K562 (cell line): ENCODE measurements around the gene IFI27L2. TPM values are rescaled to one million over a fixed set of nuclear protein-coding genes. Genes with fewer than 3 reads are reported as not detected.
"Not testable (repeated sequence)": the region's sequence is repeated elsewhere in the genome, so short reads cannot be mapped to it uniquely, and the experiment has no call there.

Experiments
- ATAC-seq: fragments of 200-7000 bp; cut with Tn5 transposase; 3 replicates; pipeline ENCODE4 v1.9.1; 2020; ENCODE audit warnings: moderate library complexity
- BruUV-seq: library from RNA; stranded (reverse); fragments of 400-500 nt; replicated peaks from 2 replicates; lab custom pipeline; 2021; lab: Mats Ljungman, UMichigan
- CTCF ChIA-PET: fragments of 300-600 bp; formaldehyde crosslinking; extraction: SDS; loops from one replicate; lab custom pipeline; 2021; ENCODE audit warnings: low intra/inter-chr PET ratio; lab: Yijun Ruan, JAX
- POLR2A ChIA-PET: fragments of 300-600, 350-650 bp; sonication (Branson Sonifier 250); formaldehyde crosslinking; extraction: SDS; loops from one replicate; lab custom pipeline; 2021; ENCODE audit warnings: antibody characterized with exemption, inconsistent platforms; lab: Yijun Ruan, JAX
- DNase-seq, 4 experiments: peaks; one replicate each; pipeline versions ENCODE4 v3.0.0 to v3.0.0-alpha.2; 2011 to 2018; ENCODE audit warnings: low spot score in 3 of 4, mixed read lengths in 3 of 4; ENCODE audit errors: extremely low read depth in 1 of 4
- FAIRE-seq: peaks from 2 replicates; lab custom pipeline; 2011; peaks lifted over from hg19 to GRCh38; lab: Jason Lieb, UNC
- H2AFZ ChIP-seq: 2 replicates; pipeline ENCODE4 v1.6.0; 2011; ENCODE audit warnings: low read depth, low read length, control low read depth, inconsistent platforms
- H3K27ac ChIP-seq: fragments of 200-600 bp; 3 replicates; pipeline ENCODE4 v1.8.0; 2011; ENCODE audit warnings: low read depth, mild to moderate bottlenecking, control low read depth, inconsistent platforms, low read length, moderate library complexity, mixed read lengths; ENCODE audit errors: extremely low read depth
- H3K27me3 ChIP-seq, 2 experiments: fragments of 300-600 bp in 1 of 2; 2 replicates in 1 of 2; 3 replicates in 1 of 2; pipeline versions ENCODE4 v1.6.0 to v1.8.0; 2011; ENCODE audit warnings: inconsistent platforms in 2 of 2, low read length in 2 of 2, mild to moderate bottlenecking in 1 of 2, mixed read lengths in 1 of 2, moderate library complexity in 1 of 2; ENCODE audit not compliant: control insufficient read depth in 2 of 2, insufficient read depth in 2 of 2
- H3K36me3 ChIP-seq: fragments of 300-600 bp; 3 replicates; pipeline ENCODE4 v1.8.0; 2011; ENCODE audit warnings: mild to moderate bottlenecking, low read length, inconsistent platforms; ENCODE audit not compliant: control insufficient read depth, insufficient read depth
- H3K4me1 ChIP-seq, 2 experiments: fragments of 200-600 bp in 1 of 2; replicated peaks in 1 of 2; 2 replicates in 1 of 2; 3 replicates in 1 of 2; pipeline versions ENCODE4 v1.5.1 to v1.8.0; 2011; ENCODE audit warnings: inconsistent platforms in 2 of 2, low read length in 2 of 2, mild to moderate bottlenecking in 1 of 2, mixed read lengths in 1 of 2, moderate library complexity in 1 of 2; ENCODE audit not compliant: control insufficient read depth in 2 of 2, insufficient read depth in 2 of 2
- H3K4me2 ChIP-seq: 2 replicates; pipeline ENCODE4 v1.6.1; 2011; ENCODE audit warnings: low read length, control low read depth, inconsistent platforms, mixed read lengths; ENCODE audit not compliant: insufficient read depth
- H3K4me3 ChIP-seq: fragments of 200-600 bp; sonication (generic), shearing (Covaris generic); 2 replicates; pipeline ENCODE4 v1.5.1; 2016; ENCODE audit warnings: control low read depth, inconsistent platforms
- H3K79me2 ChIP-seq: fragments of 200-600 bp; 3 replicates; pipeline ENCODE4 v1.8.0; 2011; ENCODE audit warnings: low read length, inconsistent platforms; ENCODE audit not compliant: control insufficient read depth, insufficient read depth
- H3K9ac ChIP-seq, 2 experiments: 2 replicates each; pipeline versions ENCODE4 v1.6.0 to v1.6.1; 2011; ENCODE audit warnings: low read depth in 2 of 2, low read length in 2 of 2, control low read depth in 1 of 2, inconsistent platforms in 1 of 2, mild to moderate bottlenecking in 1 of 2, mixed read lengths in 1 of 2; ENCODE audit not compliant: insufficient read depth in 1 of 2
- H3K9me1 ChIP-seq: one replicate; pipeline ENCODE4 v1.6.0; 2011; ENCODE audit warnings: inconsistent platforms, mild to moderate bottlenecking, low read length, moderate library complexity; ENCODE audit not compliant: control insufficient read depth, insufficient read depth
- H3K9me3 ChIP-seq: replicated peaks from 2 replicates; pipeline ENCODE4 v1.5.1; 2011; ENCODE audit warnings: low read depth, low read length, inconsistent platforms; ENCODE audit not compliant: control insufficient read depth, insufficient read depth
- H4K20me1 ChIP-seq: replicated peaks from 2 replicates; pipeline ENCODE4 v1.6.1; 2011; ENCODE audit warnings: low read length, inconsistent platforms, mixed read lengths; ENCODE audit not compliant: control insufficient read depth, insufficient read depth
- MGA ChIP-seq: fragments of 450-650 bp; IDR thresholded peaks from 2 replicates; pipeline ENCODE4 v1.6.1; 2016; ENCODE audit warnings: mild to moderate bottlenecking, moderate library complexity
- WGBS: fragments of 100-300 bp; shearing (Covaris generic); methylation state at CpG from one replicate; pipeline ENCODE4 v1.1.6; 2016; ENCODE audit warnings: low coverage, mixed read lengths; ENCODE audit not compliant: insufficient coverage; ENCODE audit errors: missing lambda C conversion rate; 5-methylcytosine and 5-hydroxymethylcytosine counted together
- in situ Hi-C: fragments of 300-500 bp; cut with MboI; formaldehyde crosslinking; loops from 4 replicates; pipeline ENCODE4 v1.15.0; 2018; ENCODE audit warnings: inconsistent platforms, mixed read lengths
- intact Hi-C: fragments of 100-400 bp; cut with micrococcal nuclease; formaldehyde crosslinking; loops from 2 replicates; pipeline ENCODE4 v1.14.2; 2022
- polyA plus RNA-seq, 8 experiments: library from polyadenylated mRNA; depleted of rRNA in 4 of 8; stranded (reverse) in 5 of 8; unstranded in 3 of 8; fragments of >200 nt; fragmentation: Nextera tagmentation in 2 of 8; fragmentation: Illumina TruSeq in 1 of 8; extraction: Ambion mirVana in 2 of 8; extraction: Trizol in 1 of 8; gene quantifications; 2 replicates each; pipeline versions ENCODE4 v1.2.1 to v1.2.3, GENCODE V29; 2011 to 2014; ENCODE audit warnings: inconsistent platforms in 1 of 8, missing spikeins in 1 of 8
- total RNA-seq, 7 experiments: library from RNA; depleted of rRNA in 6 of 7; stranded (reverse); fragments of >200 nt in 6 of 7; fragmentation: Illumina TruSeq in 2 of 7; extraction: Trizol in 2 of 7; gene quantifications; 2 replicates each; pipeline versions ENCODE4 v1.2.1 to v1.2.3, GENCODE V29; 2011 to 2021; ENCODE audit warnings: low replicate concordance in 1 of 7

Gene IFI27L2
- total and polyA plus RNA-seq, 9 of the 15 experiments (the other 6 are each of a cell fraction or from before 2014, with no cell fraction given), result 1.0 to 9.3 (median 4.1) TPM

- TF ChIP-seq MGA, result no peak
Observed at GRCh38 chr14:94157197-94157596, 27.8 kb upstream of the IFI27L2 start (continued).

GRCh38 chr14:94156143-94156542 is 26.7 kb upstream of the IFI27L2 start:
- H3K79me2 ChIP-seq, H3K36me3 ChIP-seq, intact Hi-C loops, DNase-seq, in situ Hi-C loops, H3K27ac ChIP-seq, CTCF ChIA-PET, H3K4me2 ChIP-seq, POLR2A ChIA-PET, ATAC-seq, H3K4me3 ChIP-seq, H3K9me3 ChIP-seq, BruUV-seq, H3K27me3 ChIP-seq, H3K9ac ChIP-seq, H4K20me1 ChIP-seq, H2AFZ ChIP-seq, H3K4me1 ChIP-seq, FAIRE-seq, H3K9me1 ChIP-seq: not testable (repeated sequence)
- WGBS, result 8% methylated on average over 1 of the region's 1 CpG
